ENCODE data around the gene SLC9A5.

Gene SLC9A5

GRCh38 chr16:67283039-67283825, 34.5 kb downstream of the SLC9A5 start:
- no peak overlapping the region for H3K9ac ChIP-seq (ENCODE audit: low read depth, low read length)
- H3K36me3 ChIP-seq (ENCODE audit: control insufficient read depth, insufficient read depth, low read length) = peaks cover 6% of the 10 kb centered on the region
- no peaks in the 10 kb centered on the region for H3K9me3 ChIP-seq (ENCODE audit: control insufficient read depth, insufficient read depth, low read length)
- H3K4me1 ChIP-seq (ENCODE audit: control insufficient read depth, insufficient read depth, low read length) = no peaks in the 10 kb centered on the region
- H3K27me3 ChIP-seq (ENCODE audit: control insufficient read depth, insufficient read depth, low read length) = no peaks in the 10 kb centered on the region
- no peak overlapping the region for H3K4me3 ChIP-seq (ENCODE audit: low read depth, low read length)

GRCh38 chr16:67283826-67284555, 35.2 kb downstream of the SLC9A5 start:
- H3K36me3 ChIP-seq (ENCODE audit: control insufficient read depth, insufficient read depth, low read length) = peaks cover 6% of the 10 kb centered on the region
- H3K4me1 ChIP-seq (ENCODE audit: control insufficient read depth, insufficient read depth, low read length) = no peaks in the 10 kb centered on the region
- H3K9me3 ChIP-seq (ENCODE audit: control insufficient read depth, insufficient read depth, low read length) = no peaks in the 10 kb centered on the region
- no peak overlapping the region for H3K9ac ChIP-seq (ENCODE audit: low read depth, low read length)
- no peak overlapping the region for H3K4me3 ChIP-seq (ENCODE audit: low read depth, low read length)
- H3K27me3 ChIP-seq (ENCODE audit: control insufficient read depth, insufficient read depth, low read length) = no peaks in the 10 kb centered on the region

- H3K4me1 ChIP-seq (ENCODE audit: control insufficient read depth, insufficient read depth, low read length) = no peaks in the 10 kb centered on the region
- H3K9ac ChIP-seq (ENCODE audit: low read depth, low read length) = no peak overlapping the region
- H3K27me3 ChIP-seq (ENCODE audit: control insufficient read depth, insufficient read depth, low read length) = no peaks in the 10 kb centered on the region
- peaks cover 6% of the 10 kb centered on the region for H3K36me3 ChIP-seq (ENCODE audit: control insufficient read depth, insufficient read depth, low read length)
- H3K4me3 ChIP-seq (ENCODE audit: low read depth, low read length) = no peak overlapping the region
- H3K9me3 ChIP-seq (ENCODE audit: control insufficient read depth, insufficient read depth, low read length) = no peaks in the 10 kb centered on the region
These were observed 36.2 kb downstream of the SLC9A5 start for GRCh38 chr16:67284699-67285646.

GRCh38 chr16:67286441-67287235, 37.9 kb downstream of the SLC9A5 start:
- Histone ChIP-seq H3K4me3 (ENCODE audit: low read depth, low read length) (no peak overlapping the region), H3K4me1 (ENCODE audit: control insufficient read depth, insufficient read depth, low read length) (no peaks in the 10 kb centered on the region), H3K27me3 (ENCODE audit: control insufficient read depth, insufficient read depth, low read length) (no peaks in the 10 kb centered on the region), H3K9ac (ENCODE audit: low read depth, low read length) (no peak overlapping the region), H3K36me3 (ENCODE audit: control insufficient read depth, insufficient read depth, low read length) (peaks cover 3% of the 10 kb centered on the region), H3K9me3 (ENCODE audit: control insufficient read depth, insufficient read depth, low read length) (no peaks in the 10 kb centered on the region)

- Histone ChIP-seq H3K4me1 (ENCODE audit: control insufficient read depth, insufficient read depth, low read length) (no peaks in the 10 kb centered on the region), H3K36me3 (ENCODE audit: control insufficient read depth, insufficient read depth, low read length) (peaks cover 3% of the 10 kb centered on the region), H3K9me3 (ENCODE audit: control insufficient read depth, insufficient read depth, low read length) (no peaks in the 10 kb centered on the region), H3K9ac (ENCODE audit: low read depth, low read length) (no peak overlapping the region), H3K27me3 (ENCODE audit: control insufficient read depth, insufficient read depth, low read length) (no peaks in the 10 kb centered on the region), H3K4me3 (ENCODE audit: low read depth, low read length) (no peak overlapping the region)
These were observed 39.2 kb downstream of the SLC9A5 start for GRCh38 chr16:67287960-67288359.

- Histone ChIP-seq H3K27me3 (ENCODE audit: control insufficient read depth, insufficient read depth, low read length) (no peaks in the 10 kb centered on the region), H3K36me3 (ENCODE audit: control insufficient read depth, insufficient read depth, low read length) (peaks cover 3% of the 10 kb centered on the region), H3K4me3 (ENCODE audit: low read depth, low read length) (no peak overlapping the region), H3K9me3 (ENCODE audit: control insufficient read depth, insufficient read depth, low read length) (no peaks in the 10 kb centered on the region), H3K9ac (ENCODE audit: low read depth, low read length) (no peak overlapping the region), H3K4me1 (ENCODE audit: control insufficient read depth, insufficient read depth, low read length) (no peaks in the 10 kb centered on the region)
These were observed 42.7 kb downstream of the SLC9A5 start for GRCh38 chr16:67291461-67291860.

- Histone ChIP-seq H3K9ac (ENCODE audit: low read depth, low read length) (no peak overlapping the region), H3K4me3 (ENCODE audit: low read depth, low read length) (no peak overlapping the region), H3K36me3 (ENCODE audit: control insufficient read depth, insufficient read depth, low read length) (no peaks in the 10 kb centered on the region), H3K4me1 (ENCODE audit: control insufficient read depth, insufficient read depth, low read length) (no peaks in the 10 kb centered on the region), H3K27me3 (ENCODE audit: control insufficient read depth, insufficient read depth, low read length) (no peaks in the 10 kb centered on the region), H3K9me3 (ENCODE audit: control insufficient read depth, insufficient read depth, low read length) (no peaks in the 10 kb centered on the region)
These were observed 45.5 kb downstream of the SLC9A5 start for GRCh38 chr16:67294171-67294757.

GRCh38 chr16:67294938-67295361, 46.2 kb downstream of the SLC9A5 start:
- Histone ChIP-seq H3K36me3 (ENCODE audit: control insufficient read depth, insufficient read depth, low read length) (no peaks in the 10 kb centered on the region), H3K4me1 (ENCODE audit: control insufficient read depth, insufficient read depth, low read length) (no peaks in the 10 kb centered on the region), H3K9me3 (ENCODE audit: control insufficient read depth, insufficient read depth, low read length) (no peaks in the 10 kb centered on the region), H3K27me3 (ENCODE audit: control insufficient read depth, insufficient read depth, low read length) (no peaks in the 10 kb centered on the region), H3K9ac (ENCODE audit: low read depth, low read length) (no peak overlapping the region), H3K4me3 (ENCODE audit: low read depth, low read length) (no peak overlapping the region)

GRCh38 chr16:67296420-67296819, 47.6 kb downstream of the SLC9A5 start:
- Histone ChIP-seq H3K4me1 (ENCODE audit: control insufficient read depth, insufficient read depth, low read length) (no peaks in the 10 kb centered on the region), H3K36me3 (ENCODE audit: control insufficient read depth, insufficient read depth, low read length) (no peaks in the 10 kb centered on the region), H3K9me3 (ENCODE audit: control insufficient read depth, insufficient read depth, low read length) (no peaks in the 10 kb centered on the region), H3K9ac (ENCODE audit: low read depth, low read length) (no peak overlapping the region), H3K27me3 (ENCODE audit: control insufficient read depth, insufficient read depth, low read length) (peaks cover 3% of the 10 kb centered on the region), H3K4me3 (ENCODE audit: low read depth, low read length) (no peak overlapping the region)

GRCh38 chr16:67298277-67298676, 49.5 kb downstream of the SLC9A5 start:
- H3K4me3 ChIP-seq (ENCODE audit: low read depth, low read length) = no peak overlapping the region
- no peaks in the 10 kb centered on the region for H3K9me3 ChIP-seq (ENCODE audit: control insufficient read depth, insufficient read depth, low read length)

More at GRCh38 chr16:67298277-67298676, 49.5 kb downstream of the SLC9A5 start:
- Histone ChIP-seq H3K4me1 (ENCODE audit: control insufficient read depth, insufficient read depth, low read length) (no peaks in the 10 kb centered on the region), H3K36me3 (ENCODE audit: control insufficient read depth, insufficient read depth, low read length) (no peaks in the 10 kb centered on the region), H3K9ac (ENCODE audit: low read depth, low read length) (no peak overlapping the region), H3K27me3 (ENCODE audit: control insufficient read depth, insufficient read depth, low read length) (peaks cover 3% of the 10 kb centered on the region)

All from iPS-15b (cell line).